ENCODE measurements around the gene OR2T1.

DNA sequence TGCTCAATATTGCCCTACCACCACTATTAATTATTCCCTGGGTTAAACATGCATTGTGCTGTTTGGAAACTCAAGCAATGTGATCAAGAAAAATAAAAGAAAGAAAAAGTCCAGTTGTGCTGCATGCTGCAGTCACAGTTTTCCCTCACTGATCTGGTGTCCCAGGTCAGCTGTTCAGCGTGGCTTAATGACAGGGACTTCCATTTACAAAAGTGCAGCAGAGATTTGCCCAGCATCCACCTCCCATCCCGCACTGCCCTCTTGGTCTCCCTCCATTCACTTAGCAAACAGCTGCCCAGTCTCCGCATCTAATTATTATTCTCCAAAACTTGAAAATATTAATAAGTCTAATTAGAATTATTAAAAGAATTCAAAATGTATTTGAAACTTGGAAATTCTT lies 43.4 kb upstream of the OR2T1 start:
- TF ChIP-seq CTCF (conservative IDR thresholded peaks at IDR 0.05; ENCODE audit: low read length) (no peak), EZH2phosphoT487 (IDR thresholded peaks at IDR 0.05; ENCODE audit: borderline replicate concordance) (no peak)
